B cell (primary cell): ENCODE results near the gene NES.
A peak's percentile ranks its signal among the peaks of the same experiment; 100 is the strongest.

ENCODE experiments used
- EZH2 ChIP-seq: IDR thresholded peaks from 2 replicates; pipeline ENCODE4 v1.6.1; 2012; ENCODE audit warnings: borderline replicate concordance, low read depth, mild to moderate bottlenecking, moderate library complexity, low read length; ENCODE audit not compliant: insufficient read depth, poor library complexity, severe bottlenecking
- TF ChIP-seq, protein P1 (sequence below): fragments of 200-600 bp; IDR thresholded peaks from one replicate; pipeline ENCODE4 v1.8.0; 2022; ENCODE audit warnings: antibody characterized with exemption, mild to moderate bottlenecking

DNA sequence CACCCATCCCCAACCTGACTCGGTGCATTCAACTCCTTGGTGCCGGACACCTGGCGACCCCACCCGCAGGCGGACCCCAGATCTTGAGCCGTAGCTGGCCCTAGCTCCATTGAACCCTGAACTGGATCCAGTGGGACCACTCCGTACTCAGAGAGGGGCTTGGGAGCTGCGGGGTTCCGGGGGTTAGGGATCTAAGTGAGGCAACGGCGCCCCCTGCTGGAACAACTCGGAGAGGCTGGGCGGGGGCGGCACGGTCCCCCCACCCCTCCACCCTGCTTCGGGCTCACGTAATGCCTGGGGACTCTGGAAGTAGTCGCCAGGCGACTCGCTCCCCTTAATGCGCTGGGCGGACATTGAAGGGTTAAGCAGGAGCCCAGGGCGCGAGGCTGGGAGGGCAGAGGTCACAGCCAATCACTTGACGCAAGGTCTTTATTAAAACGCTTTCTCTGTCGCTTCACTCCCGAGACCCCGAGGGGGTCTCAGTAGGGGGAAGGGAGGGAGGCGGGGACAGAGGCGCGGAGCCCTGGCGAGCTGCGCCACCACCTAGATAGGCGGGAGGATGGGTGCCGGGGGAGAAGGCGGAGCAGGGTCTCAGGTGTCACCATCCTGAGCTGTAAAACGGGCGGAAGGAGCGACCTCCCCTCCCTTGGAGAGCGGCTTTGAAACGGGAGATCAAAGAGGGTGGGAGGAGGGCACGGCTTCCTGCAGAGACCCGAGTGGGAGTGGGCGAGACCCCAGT lies 28.9 kb upstream of the NES start:
- TF ChIP-seq, protein P1, sequence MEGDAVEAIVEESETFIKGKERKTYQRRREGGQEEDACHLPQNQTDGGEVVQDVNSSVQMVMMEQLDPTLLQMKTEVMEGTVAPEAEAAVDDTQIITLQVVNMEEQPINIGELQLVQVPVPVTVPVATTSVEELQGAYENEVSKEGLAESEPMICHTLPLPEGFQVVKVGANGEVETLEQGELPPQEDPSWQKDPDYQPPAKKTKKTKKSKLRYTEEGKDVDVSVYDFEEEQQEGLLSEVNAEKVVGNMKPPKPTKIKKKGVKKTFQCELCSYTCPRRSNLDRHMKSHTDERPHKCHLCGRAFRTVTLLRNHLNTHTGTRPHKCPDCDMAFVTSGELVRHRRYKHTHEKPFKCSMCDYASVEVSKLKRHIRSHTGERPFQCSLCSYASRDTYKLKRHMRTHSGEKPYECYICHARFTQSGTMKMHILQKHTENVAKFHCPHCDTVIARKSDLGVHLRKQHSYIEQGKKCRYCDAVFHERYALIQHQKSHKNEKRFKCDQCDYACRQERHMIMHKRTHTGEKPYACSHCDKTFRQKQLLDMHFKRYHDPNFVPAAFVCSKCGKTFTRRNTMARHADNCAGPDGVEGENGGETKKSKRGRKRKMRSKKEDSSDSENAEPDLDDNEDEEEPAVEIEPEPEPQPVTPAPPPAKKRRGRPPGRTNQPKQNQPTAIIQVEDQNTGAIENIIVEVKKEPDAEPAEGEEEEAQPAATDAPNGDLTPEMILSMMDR, result peak; percentile 82
- TF ChIP-seq EZH2, result no peak
